Activated CD8-positive, alpha-beta memory T cell treated with anti-CD3 and anti-CD28 coated beads, Interleukin-2, amount 50 U/mL, for 1 hour (primary cell): ENCODE measurements around the gene NIPSNAP2.
"Not testable (repeated sequence)": the region's sequence is repeated elsewhere in the genome, so short reads cannot be mapped to it uniquely, and the experiment has no call there.

Experiments
- DNase-seq: peaks from one replicate; pipeline ENCODE4 v3.0.0-alpha.2; 2020; ENCODE audit errors: extremely low read depth

NIPSNAP2 gene

DNA sequence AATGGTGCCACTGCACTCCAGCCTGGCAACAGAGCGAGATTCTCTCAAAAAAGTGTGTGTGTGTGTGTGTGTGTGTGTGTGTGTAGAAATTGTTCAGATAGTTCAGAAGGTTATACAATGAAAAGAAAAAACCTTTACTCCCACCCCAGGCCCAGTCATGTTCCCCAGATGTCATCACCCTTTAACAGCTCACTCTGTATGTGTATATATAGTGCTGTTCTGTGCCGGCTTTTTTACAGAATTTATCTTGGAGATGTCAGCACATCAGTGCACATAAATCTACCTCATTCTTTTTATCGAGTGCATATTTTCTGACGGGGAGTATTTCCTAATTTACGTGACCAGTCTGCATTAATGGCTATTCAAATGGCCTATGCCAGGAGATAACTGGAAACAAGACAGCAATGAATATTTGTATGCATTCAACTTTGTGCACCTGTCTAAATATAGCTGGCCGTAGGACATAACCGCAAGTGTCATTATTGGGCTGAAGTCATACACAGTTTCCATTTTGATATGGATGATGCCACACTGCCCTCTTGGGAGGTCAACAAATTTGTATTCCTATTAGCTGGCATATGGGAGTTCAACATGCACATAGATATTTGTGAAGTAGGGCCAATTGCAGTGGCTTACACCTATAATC lies 11.7 kb downstream of the NIPSNAP2 start:
- no peak for DNase-seq

- no peak for DNase-seq
Measured at GRCh38 chr7:55977831-55978230, 13.4 kb downstream of the NIPSNAP2 start.

DNA sequence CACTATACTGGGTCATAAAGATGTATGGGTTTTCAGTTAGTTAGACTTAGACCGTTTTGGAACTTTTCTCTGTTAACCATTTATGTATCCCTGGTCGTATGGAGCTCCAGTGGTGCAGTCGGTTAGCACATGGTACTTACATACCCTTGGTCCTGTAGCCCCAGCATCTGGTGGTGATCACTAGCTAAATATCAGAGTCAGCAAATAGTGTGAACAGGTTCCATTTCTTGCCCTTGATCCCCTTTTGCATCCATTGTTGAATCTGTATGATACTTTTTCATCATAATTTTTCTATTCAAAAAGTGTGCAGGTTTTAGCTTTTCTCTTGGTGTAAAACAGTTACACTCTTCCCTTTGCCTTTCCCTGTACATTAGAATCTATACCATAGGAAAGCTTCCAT lies 15.9 kb downstream of the NIPSNAP2 start:
- DNase-seq: no peak

DNA sequence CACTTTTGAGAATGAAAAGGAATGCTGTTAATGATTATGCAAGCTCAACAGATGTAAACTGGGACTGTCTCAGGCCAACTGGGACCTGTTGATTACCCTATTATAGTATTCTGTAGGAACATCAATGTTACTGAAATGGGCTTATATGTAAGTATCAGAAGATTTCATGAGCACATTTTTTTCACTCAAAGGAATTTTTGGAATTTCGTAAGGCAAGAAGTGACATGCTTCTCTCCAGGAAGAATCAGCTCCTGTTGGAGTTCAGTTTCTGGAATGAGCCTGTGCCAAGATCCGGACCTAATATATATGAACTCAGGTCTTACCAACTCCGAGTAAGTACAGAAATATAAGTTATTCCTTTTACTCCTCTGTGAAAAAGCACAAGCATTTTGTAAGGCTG lies 19.2 kb downstream of the NIPSNAP2 start:
- DNase-seq: no peak

DNA sequence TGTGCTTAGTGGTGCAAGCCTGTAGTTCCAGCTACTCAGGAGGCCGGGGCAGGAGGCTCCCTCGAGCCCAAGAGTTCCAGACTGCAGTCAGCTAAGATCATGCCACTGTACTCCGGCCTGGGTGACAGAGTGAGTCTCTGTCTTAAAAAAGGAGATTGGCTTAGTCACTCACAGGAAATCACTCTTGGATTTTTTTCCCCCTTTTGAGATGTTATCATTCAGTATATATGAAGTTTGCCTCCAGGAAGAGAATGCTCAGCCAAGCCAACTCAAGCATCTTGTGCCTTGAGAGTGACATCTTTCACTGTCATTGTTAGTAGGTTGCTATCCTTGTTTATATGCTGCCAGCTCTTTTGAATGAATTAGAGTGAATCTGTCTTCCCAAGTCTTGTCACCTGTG lies 28.0 kb downstream of the NIPSNAP2 start:
- no peak for DNase-seq

DNA sequence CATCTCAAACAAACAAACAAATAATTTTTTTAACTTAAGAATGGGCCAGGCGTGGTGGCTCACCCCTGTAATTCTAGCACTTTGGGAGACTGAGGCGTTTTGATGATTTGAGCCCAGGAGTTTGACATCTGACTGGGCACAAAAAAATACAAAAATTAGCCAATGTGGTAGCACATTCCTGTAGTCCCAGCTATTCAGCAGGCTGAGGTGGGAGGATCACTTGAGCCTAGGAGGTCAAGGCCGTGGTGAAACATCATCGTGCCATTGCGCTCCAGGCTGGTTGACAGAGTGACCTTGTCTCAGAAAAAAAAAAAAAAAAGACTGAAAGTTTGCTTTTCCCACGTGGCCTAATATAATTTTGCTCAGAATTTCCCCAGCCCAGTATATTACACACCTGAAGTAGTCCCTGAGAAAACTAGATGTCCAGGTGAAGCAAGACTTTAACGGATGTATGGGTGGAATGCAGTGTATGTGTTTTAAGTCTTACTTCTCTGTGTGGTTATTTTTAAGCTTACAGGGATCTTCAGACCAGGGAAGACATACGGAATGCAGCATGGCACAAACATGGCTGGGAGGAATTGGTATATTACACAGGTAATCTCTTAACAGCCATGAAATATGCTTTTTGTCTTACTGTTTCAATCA lies 32.6 kb downstream of the NIPSNAP2 start:
- no peak for DNase-seq

GRCh38 chr7:56003749-56004148 lies 39.4 kb downstream of the NIPSNAP2 start:
- DNase-seq: no peak

DNA sequence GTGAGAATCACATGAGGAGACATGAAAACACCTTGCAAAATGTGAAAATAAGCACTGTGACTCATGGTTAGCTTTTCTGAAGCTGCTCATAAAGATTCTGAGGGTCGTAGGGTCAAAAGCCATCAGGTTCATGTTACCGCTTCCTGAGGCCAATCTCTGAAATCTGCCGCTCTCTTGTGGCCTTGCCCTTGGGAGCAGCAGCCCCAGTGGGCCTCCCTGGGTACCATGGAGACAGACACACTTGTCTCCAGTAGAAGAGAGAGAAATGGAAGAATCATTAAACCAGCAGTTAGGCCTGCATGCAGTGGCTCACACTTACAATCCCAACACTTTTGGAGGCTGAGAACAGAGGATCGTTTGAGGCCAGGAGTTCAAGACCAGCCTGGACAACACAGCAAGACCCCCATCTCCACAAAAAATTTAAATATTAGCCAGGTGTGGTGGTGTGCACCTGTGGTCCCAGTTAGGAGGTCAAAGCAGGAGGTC lies 42.8 kb downstream of the NIPSNAP2 start:
- no peak for DNase-seq

- no peak for DNase-seq
Measured at GRCh38 chr7:56007891-56008290, 43.5 kb downstream of the NIPSNAP2 start.

DNA sequence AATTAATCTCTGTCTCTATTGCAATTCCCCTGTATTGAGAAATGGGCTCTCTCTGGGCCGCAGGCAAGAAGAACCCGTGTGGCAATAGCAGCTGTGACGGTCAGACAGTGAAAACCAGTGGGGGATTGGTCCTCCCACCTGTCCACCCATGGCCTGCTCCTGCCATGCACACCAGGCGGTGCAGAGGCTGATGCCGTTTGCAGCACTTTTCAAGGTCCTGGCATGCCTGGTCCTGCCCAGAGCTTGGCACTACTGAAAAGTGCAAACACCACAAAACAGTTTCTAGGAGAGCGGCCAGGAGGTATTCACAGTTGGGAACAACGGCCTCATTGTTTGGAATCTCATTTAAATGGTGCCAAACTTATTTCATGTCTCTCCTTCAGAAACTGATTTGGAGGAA lies 45.3 kb downstream of the NIPSNAP2 start:
- DNase-seq: no peak

DNA sequence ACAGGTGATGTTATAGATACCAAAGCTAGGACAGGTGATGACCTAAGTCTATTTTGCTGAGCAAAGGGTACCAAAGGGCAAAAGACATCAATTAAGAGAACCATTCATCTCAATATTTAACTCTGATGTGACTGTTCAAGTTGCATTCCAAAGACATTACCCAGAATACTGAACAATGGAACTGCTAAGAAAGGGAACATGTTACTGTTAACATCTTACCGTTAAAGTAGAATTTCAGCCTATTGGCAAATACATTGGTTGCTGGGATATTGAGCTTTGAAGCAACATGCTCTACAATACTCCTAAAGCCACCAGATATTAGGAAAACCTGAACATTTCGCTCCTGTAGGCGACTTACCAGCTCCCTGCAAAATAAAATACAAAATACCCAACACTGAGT lies 52.6 kb downstream of the NIPSNAP2 start:
- DNase-seq: not testable (repeated sequence)

GRCh38 chr7:56019501-56019900 lies 55.1 kb downstream of the NIPSNAP2 start:
- no peak for DNase-seq

GRCh38 chr7:56023500-56023899 lies 59.1 kb downstream of the NIPSNAP2 start:
- DNase-seq: no peak

DNA sequence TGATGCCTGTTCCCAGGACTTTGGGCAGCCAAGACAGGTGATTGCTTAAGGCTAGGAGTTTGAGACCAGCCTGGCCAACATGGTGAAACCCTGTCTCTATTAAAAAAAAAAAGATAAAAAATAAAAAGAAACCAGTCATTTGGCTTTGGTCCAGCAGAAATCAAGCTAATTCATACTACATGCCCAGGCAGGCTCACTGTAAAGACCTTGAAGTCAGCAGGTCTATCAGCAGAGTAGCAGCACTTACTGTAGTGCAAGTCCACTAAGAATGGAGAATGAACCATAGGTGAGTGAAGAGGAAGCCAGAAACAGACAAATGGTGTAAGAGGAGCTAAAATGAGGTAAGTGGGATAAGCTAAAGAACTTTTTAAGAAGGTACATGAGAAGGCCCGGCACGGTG lies 62.2 kb downstream of the NIPSNAP2 start:
- DNase-seq: no peak

GRCh38 chr7:56028942-56029630 lies 64.7 kb downstream of the NIPSNAP2 start:
- no peak for DNase-seq

DNA sequence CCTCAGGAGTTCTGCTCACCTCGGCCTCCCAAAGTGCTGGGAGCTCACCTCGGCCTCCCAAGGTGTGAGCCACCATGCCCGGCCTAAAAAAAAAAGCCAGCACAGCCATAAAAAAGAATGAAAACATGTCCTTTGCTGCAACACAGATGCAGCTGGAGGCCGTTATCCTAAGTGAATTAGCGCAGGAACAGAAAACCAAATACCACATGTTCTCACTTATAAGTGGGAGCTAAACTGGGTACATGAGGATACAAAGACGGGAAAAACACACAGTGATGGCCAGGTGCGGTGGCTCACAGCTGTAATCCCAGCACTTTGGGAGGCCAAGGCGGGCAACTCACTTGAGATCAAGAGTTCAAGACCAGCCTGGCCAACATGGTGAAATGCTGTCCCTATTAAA lies 66.0 kb downstream of the NIPSNAP2 start:
- DNase-seq: no peak

DNA sequence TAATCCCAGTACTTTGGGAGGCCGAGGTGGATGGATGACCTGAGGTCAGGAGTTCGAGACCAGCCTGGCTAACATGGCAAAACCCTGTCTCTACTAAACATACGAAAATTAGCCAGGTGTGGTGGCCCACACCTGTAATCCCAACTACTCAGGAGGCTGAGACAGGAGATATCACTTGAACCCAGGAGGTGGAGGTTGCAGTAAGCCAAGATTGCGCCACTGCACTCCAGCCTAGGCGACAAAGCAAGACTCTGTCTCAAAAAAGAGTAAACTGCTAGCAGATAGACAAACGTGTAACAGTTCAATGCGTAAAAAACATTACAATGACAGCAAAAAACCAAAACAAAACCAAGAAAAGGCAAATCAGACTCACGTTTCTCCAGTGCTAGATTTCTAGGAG lies 67.2 kb downstream of the NIPSNAP2 start:
- not testable (repeated sequence) for DNase-seq

DNA sequence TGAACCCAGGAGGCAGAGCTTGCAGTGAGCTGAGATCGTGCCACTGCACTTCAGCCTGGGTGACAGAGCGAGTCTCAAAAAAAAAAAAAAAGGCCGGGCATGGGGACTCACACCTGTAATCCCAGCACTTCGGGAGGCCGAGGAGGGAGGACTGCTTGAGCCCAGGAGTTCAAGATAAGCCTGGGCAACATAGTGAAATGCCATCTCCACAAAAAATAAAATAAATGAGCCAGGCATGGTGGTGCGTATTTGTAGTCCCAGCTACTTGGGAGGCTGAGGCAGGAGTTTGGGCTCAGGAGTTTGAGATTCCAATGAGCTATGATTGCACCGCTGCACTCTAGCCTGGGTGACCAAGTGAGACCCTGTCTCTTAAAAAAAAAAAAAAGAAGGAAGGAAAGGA lies 68.2 kb downstream of the NIPSNAP2 start:
- not testable (repeated sequence) for DNase-seq

DNA sequence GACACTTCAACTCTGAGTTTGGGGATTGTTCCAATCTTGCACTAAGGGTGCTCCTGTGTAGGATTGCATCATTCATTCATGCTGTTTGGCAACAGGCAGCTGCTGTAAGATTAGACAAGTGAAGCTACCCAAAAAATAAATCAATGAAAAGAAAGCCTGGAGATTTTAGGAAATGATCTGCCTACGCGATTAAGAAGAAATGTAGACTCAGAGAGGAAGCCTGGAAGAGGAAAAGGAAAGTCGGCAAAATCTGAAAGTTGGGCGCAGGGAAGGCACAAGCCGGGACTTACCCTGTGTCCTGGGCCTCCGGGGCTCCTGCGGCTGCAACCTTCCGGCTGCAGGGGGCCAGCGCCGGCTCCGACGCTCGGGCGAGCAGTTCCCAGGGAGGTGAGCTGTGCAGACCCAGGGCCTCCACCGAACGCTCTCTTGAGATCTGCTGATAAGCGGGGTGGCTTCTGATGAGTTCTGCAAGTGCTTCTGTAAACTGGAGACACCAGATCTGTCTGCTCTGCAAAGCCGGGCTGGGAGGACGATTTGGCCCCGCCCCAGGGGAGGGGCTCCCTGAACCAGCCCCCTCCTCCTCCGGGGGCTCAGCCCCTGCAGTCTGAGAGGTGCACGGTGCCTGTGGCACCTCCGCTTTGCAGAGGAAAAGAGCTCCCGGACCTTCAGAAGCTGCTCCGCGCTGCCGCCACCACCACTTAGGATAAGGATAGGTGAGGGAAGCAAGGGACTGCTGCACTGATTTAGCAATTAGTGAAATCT lies 69.5 kb downstream of the NIPSNAP2 start:
- peak; percentile 9 for DNase-seq

GRCh38 chr7:56040730-56041129 lies 76.3 kb downstream of the NIPSNAP2 start:
- DNase-seq: no peak

GRCh38 chr7:56045758-56046157 lies 81.4 kb downstream of the NIPSNAP2 start:
- not testable (repeated sequence) for DNase-seq

GRCh38 chr7:56046721-56047445 lies 82.5 kb downstream of the NIPSNAP2 start:
- DNase-seq: no peak
